HCT116 (cell line): ENCODE results near the gene MIEF2. TPM values are rescaled to one million over a fixed set of nuclear protein-coding genes. Genes with fewer than 3 reads are reported as not detected.

Experiments
- ATAC-seq: fragments of 200-7000 bp; cut with Tn5 transposase; 2 replicates; pipeline ENCODE4 v1.9.1; 2020; ENCODE audit warnings: mild to moderate bottlenecking, moderate library complexity
- BruUV-seq: library from RNA; stranded (reverse); fragments of 400-500 nt; replicated peaks from 2 replicates; lab custom pipeline; 2021; lab: Mats Ljungman, UMichigan
- CTCF ChIA-PET: fragments of 300-600 bp; sonication (Branson Sonifier 250); formaldehyde crosslinking; loops from one replicate; lab custom pipeline; 2021; ENCODE audit warnings: antibody characterized with exemption; lab: Charles Lee
- POLR2A ChIA-PET: fragments of 300-600, 350-600 bp; sonication (Branson Sonifier 250); formaldehyde crosslinking; loops from one replicate; lab custom pipeline; 2021; ENCODE audit warnings: antibody characterized with exemption; lab: Charles Lee
- RAD21 ChIA-PET, 2 experiments: fragments of 300-600 bp; sonication (Branson Sonifier 250); formaldehyde crosslinking; loops; one replicate each; lab custom pipeline; 2023; ENCODE audit warnings: low total read pairs in 2 of 2; ENCODE audit not compliant: uncharacterized antibody in 2 of 2, unreplicated experiment in 2 of 2, low non-redundant PET in 1 of 2; lab: Charles Lee
- DNase-seq: peaks from one replicate; pipeline ENCODE4 v3.0.0-alpha.2; 2010; ENCODE audit warnings: low read depth, low spot score
- H2AFZ ChIP-seq: fragments of 200-600 bp; shearing (Covaris generic), sonication (generic); 2 replicates; pipeline ENCODE4 v1.6.1; 2017; ENCODE audit warnings: low read depth, mixed run types, mixed read lengths, antibody characterized with exemption, low read length; ENCODE audit not compliant: poor library complexity, severe bottlenecking
- H3K27ac ChIP-seq: 2 replicates; pipeline ENCODE4 v1.5.1; 2012; ENCODE audit warnings: low read depth, low read length
- H3K27me3 ChIP-seq: fragments of 200-600 bp; sonication (generic); 2 replicates; pipeline ENCODE4 v1.6.1; 2016; ENCODE audit warnings: mixed run types, low read length, mixed read lengths; ENCODE audit not compliant: insufficient read depth
- H3K36me3 ChIP-seq, 2 experiments: fragments of 200-500 bp in 1 of 2; fragments of 200-600 bp in 1 of 2; sonication (Bioruptor generic) in 1 of 2; sonication (generic) in 1 of 2; 2 replicates each; pipeline versions ENCODE4 v1.5.1 to v1.6.1; 2014 to 2016; ENCODE audit warnings: low read length in 2 of 2, inconsistent platforms in 1 of 2, mixed read lengths in 1 of 2, mixed run types in 1 of 2; ENCODE audit not compliant: insufficient read depth in 2 of 2, control insufficient read depth in 1 of 2
- H3K4me1 ChIP-seq, 2 experiments: fragments of 200-600 bp in 1 of 2; sonication (generic) in 1 of 2; 2 replicates each; pipeline versions ENCODE4 v1.5.1 to v1.6.1; 2012 to 2017; ENCODE audit warnings: low read length in 2 of 2, inconsistent platforms in 1 of 2, mild to moderate bottlenecking in 1 of 2, mixed read lengths in 1 of 2, mixed run types in 1 of 2, moderate library complexity in 1 of 2; ENCODE audit not compliant: insufficient read depth in 2 of 2, control insufficient read depth in 1 of 2
- H3K4me2 ChIP-seq: fragments of 200-600 bp; sonication (generic); 2 replicates; pipeline ENCODE4 v1.6.1; 2017; ENCODE audit warnings: mixed run types, low read length, mixed read lengths
- H3K4me3 ChIP-seq, 2 experiments: fragments of 200-600 bp in 1 of 2; sonication (generic) in 1 of 2; replicated peaks in 1 of 2; 2 replicates each; pipeline ENCODE4 v1.5.1; 2011 to 2016; ENCODE audit warnings: low read length in 2 of 2, control low read depth in 1 of 2, low read depth in 1 of 2, mild to moderate bottlenecking in 1 of 2, mixed read lengths in 1 of 2, mixed run types in 1 of 2
- H3K79me2 ChIP-seq: fragments of 200-600 bp; sonication (generic); 2 replicates; pipeline ENCODE4 v1.6.1; 2017; ENCODE audit warnings: mild to moderate bottlenecking, mixed run types, low read length, moderate library complexity, mixed read lengths; ENCODE audit not compliant: insufficient read depth
- H3K9ac ChIP-seq: fragments of 200-600 bp; sonication (generic); 2 replicates; pipeline ENCODE4 v1.6.1; 2016; ENCODE audit warnings: low read length, mixed read lengths
- H3K9me2 ChIP-seq: fragments of 200-600 bp; sonication (generic), shearing (Covaris generic); 2 replicates; pipeline ENCODE4 v1.6.1; 2017; ENCODE audit warnings: mixed run types, mild to moderate bottlenecking, moderate library complexity; ENCODE audit not compliant: insufficient read depth
- H3K9me3 ChIP-seq, 2 experiments: fragments of 200-500 bp in 1 of 2; fragments of 200-600 bp in 1 of 2; sonication (Bioruptor generic) in 1 of 2; sonication (generic) in 1 of 2; 2 replicates each; pipeline ENCODE4 v1.6.1; 2014 to 2017; ENCODE audit warnings: low read length in 2 of 2, mixed read lengths in 2 of 2, inconsistent platforms in 1 of 2, low read depth in 1 of 2, mild to moderate bottlenecking in 1 of 2, mixed run types in 1 of 2, moderate library complexity in 1 of 2; ENCODE audit not compliant: control insufficient read depth in 1 of 2, insufficient read depth in 1 of 2
- H4K20me1 ChIP-seq: fragments of 200-600 bp; sonication (generic), shearing (Covaris generic); 2 replicates; pipeline ENCODE4 v1.6.1; 2017; ENCODE audit warnings: mixed run types, mild to moderate bottlenecking, moderate library complexity; ENCODE audit not compliant: insufficient read depth
- POLR2AphosphoS5 ChIP-seq: IDR thresholded peaks from 2 replicates; pipeline ENCODE4 v1.6.1; 2011; ENCODE audit warnings: mild to moderate bottlenecking, low read depth, low read length, moderate library complexity
- REST ChIP-seq: IDR thresholded peaks from 2 replicates; pipeline ENCODE4 v1.6.1; 2012; ENCODE audit warnings: low read depth
- ZBTB33 ChIP-seq: IDR thresholded peaks from 2 replicates; pipeline ENCODE4 v1.6.1; 2011; ENCODE audit warnings: mild to moderate bottlenecking, low read length, moderate library complexity; ENCODE audit not compliant: insufficient replicate concordance; ENCODE audit errors: extremely low read depth
- intact Hi-C: fragments of 100-400 bp; cut with micrococcal nuclease; formaldehyde crosslinking; loops from 2 replicates; pipeline ENCODE4 v1.10.0; 2022
- total RNA-seq: library from RNA; stranded (reverse); gene quantifications from one replicate; pipeline ENCODE4 v1.2.1, GENCODE V29; 2021; ENCODE audit not compliant: unreplicated experiment

Gene MIEF2
- total RNA-seq, 1 experiment from 2014 or later = 9.3 TPM

- Histone ChIP-seq H3K9me3 (no peaks in the 10 kb centered on the region), H3K9ac (no peak overlapping the region), H3K4me2 (no peak overlapping the region), H3K27me3 (no peaks in the 10 kb centered on the region), H3K27ac (no peak overlapping the region), H4K20me1 (peaks cover 3% of the 10 kb centered on the region; the same call in 1 of the 2 replicates), H2AFZ (no peak overlapping the region), H3K9me2 (no peaks in the 10 kb centered on the region), H3K4me3 (no peak overlapping the region), H3K4me1 (no peaks in the 10 kb centered on the region), H3K79me2 (no peaks in the 10 kb centered on the region; the same call in 1 of the 2 replicates), H3K36me3 (peaks cover 59 to 69% of the 10 kb centered on the region in 2 experiments)
- POLR2A ChIA-PET = no interaction called here
- no peak for ATAC-seq
- CTCF ChIA-PET = no interaction called here
- intact Hi-C loops = no loop called here
- TF ChIP-seq REST = no peak
- no peak for TF ChIP-seq ZBTB33
- no peak for TF ChIP-seq POLR2AphosphoS5
- no peak for DNase-seq
- BruUV-seq = no TSS peak
- RAD21 ChIA-PET = no interaction called here
Observed at GRCh38 chr17:18280766-18281371, 20.4 kb downstream of the MIEF2 start.
